Stimulated activated CD4-positive, alpha-beta T cell treated with anti-CD3 and anti-CD28 coated beads, Interleukin-12 subunit alpha, Interleukin-12 subunit beta, amount 100 ng/mL, for 4 hours (primary cell): Measurements from ENCODE around the gene FOSL2.

Source experiments
- DNase-seq: peaks from one replicate; pipeline ENCODE4 v3.0.0-alpha.2; 2020

FOSL2 gene

DNA sequence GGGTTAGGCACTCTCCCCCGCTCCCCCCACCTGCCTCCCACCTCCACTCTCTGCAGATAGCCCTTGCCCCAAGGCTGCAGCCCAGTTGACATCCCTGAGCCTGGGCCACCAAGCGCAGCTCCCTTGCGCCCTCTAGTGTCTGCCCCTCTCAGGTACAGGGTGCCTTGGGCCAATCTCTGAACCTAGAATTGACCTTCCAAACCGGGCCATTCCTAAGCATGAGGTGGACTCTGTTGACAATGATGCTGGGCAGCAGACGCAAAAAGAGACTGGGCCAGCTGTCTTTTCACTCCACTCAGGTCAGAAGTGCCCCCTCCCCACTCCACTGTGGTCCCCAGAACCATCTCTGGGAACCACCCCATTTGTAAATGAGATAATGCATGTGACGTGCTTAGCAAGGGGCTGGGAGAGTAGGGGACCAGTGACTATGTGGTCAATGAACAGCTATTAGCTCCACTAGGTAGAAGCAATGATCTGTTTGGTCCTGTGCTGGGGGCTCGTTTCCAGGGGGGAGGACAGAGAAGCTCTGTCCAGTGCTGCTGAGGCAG, 60.0 kb downstream of the FOSL2 start:
- DNase-seq: peak; percentile 83

GRCh38 chr2:28453396-28453795, 60.7 kb downstream of the FOSL2 start:
- no peak for DNase-seq

DNA sequence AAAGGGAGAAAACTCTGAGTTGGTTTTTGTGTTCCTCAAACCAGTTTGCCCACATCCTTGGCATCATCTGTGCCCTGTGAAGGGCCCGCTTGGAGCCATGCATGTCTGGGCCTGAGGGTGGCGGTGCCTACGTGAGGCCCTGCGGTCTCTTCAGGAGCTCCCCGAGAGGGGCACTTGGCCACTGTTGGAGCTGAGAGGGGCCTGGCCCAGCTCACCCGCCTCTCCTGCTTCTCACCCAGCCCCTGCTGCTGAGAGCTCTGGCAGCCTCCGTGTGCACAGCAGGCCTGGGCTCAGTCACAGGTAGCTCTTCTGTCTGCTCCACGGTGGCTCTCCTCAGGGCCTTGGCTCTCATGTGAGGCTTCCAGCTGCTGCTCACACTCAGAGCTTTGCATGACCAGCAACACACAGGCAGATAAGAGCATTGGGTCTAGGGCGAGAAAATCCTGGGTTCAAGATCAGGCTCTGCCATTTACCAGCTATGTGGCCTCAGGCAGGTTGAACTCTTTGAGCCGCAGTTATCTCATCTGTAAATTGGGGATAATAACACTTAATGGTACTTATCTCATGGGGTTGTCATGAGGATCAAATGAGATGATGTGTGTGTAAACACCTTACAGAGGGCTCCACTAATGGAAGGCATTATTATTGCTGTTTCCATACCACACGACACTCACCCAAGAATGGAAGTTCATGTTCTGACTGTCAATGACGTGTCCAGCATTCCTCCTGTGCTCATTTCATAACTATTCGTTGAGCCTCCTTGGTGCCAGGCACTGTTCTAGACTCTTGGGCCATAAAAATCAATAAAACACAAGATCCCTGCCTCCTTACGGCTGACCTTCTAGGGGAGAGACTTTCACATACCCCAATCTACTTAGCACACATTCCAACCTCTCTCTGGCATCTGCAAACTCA, 61.6 kb downstream of the FOSL2 start:
- DNase-seq: no peak

DNA sequence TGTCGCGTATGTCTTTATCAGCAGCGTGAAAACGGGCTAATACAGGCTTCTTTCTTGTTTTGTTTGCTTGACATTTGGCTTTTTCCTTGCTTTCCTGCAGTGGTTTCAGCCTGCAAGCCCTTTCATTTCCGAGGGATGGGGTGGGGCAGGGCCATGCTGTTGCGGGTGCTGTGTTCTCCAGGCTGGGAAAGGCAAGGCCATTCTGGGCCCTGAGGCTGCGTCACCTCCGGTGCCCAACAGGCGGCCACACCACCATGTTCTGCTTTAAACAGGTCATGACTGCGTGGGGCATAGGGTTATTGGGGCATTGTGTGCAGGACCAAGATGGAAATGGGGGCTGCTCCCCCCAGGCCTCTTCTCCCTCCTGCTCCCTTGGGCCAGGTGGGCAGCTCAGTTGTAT, 64.6 kb downstream of the FOSL2 start:
- no peak for DNase-seq

DNA sequence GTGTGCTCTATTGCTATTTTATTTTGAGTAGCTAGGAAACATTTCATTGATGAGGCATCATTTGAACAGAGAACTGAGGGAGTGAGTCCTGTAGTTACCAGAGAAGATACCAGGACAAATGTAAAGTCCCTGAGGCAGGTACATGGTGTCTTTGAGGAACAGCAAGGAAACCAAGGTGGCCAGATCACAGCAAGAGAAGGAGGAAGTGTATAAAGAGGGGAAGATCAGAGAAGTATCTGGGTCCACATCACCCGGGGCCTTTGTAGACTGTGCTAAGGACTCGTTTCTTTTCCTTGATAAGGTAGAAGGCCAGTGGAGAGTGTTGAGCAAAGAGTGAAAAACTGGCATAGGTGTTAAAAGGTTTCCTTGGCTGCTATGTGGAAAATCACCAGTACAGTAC, 68.4 kb downstream of the FOSL2 start:
- no peak for DNase-seq

DNA sequence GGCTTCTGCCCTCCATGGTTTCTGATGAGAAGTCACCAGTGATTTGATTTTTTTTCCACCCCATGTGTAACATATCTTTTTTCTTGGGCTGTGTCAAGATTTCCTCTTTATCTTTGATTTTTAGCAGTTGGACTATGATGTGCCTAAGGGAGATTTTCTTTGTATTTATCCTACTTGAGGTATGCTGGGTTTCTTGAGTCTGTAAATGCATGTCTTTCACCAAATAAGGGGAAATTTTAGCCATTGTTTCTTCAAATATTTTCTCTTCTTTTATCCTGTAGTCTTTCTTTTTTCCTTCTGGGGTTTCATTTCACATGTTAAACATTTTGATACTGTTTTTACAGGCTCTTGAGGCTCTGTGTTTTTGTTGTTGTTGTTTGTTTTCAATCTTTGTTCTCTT, 69.5 kb downstream of the FOSL2 start:
- DNase-seq: no peak

DNA sequence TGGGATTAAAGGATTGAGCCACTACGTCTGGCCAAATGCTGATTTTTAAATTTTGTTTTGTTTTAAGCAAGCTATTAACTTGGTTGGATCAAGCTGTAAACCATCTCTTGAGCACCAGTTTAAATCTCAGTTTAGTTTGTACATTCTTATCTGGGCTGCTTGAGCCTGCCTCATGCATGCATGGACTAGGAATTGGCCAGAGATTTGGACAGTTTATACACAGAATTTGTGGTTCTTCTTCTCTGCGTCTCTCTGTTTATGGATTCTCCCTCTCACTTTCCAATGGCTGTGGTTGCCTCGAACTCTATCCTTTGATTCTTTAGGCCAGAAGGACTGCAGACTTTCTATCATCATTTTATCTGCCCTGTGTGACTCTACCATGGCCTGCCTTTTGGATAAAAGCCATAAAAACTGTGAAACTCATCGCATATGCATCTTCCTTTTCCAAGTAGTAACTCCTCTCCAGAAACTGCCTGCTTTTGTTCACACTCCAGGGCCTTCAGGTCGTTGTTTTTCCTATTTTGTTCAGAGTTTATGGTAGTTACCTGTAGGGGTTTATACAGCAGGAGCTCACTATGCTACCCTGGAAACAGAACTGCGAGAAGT, 70.7 kb downstream of the FOSL2 start:
- no peak for DNase-seq

DNA sequence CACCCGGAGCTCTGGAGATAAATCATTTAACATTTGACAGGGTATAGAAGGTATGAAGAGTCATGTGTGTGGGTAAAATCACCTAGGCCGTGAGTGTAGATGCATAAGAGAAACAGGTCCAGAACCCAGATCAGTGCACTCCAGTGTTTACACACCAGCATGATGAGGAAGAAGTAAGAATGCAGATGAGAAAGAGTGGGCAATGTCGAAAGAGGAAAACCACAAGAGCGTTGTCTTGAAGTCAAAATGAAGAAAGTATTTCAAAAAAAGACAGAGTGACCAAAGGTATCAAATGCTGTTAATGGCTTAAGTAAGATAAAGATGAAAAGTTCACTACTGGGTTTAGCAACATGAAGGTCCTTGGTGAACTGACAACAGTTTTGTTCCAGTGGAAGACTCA, 71.2 kb downstream of the FOSL2 start:
- DNase-seq: no peak

DNA sequence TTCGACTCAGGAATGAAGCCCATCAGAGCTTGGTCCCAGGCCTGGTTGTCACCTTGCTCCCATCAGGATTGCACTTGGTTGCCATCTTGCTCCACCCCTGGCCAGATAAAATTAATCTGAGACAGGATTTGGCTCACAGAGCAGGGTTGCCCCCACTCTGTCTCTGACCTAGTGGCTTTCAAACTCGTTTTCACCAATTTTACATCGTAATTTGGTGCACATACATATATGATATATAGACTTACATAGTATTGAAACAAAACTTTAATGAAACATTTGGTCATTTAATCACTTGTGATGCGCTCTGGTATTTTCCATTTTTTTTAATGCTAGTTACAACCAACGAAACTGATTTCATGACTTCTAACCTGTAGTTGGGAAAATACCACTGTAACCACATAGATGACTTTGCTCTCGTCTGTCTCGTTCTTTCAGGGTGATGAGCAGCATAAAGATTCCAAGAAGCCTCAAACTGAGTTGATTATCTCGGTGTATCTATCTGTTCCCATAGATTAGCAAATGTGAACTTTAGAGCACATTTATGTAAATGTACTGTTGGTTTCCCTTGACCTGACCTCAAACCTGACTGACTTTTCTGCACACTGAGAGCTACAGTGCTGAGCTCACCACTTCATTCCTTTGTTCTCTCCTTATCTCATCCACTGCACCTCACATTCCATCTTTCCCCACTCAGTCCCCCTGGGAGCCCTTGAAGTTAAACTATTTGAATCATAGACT, 72.7 kb downstream of the FOSL2 start:
- DNase-seq: no peak
